ENCODE results near the gene TMEM184A.
"Not testable (repeated sequence)": the region's sequence is repeated elsewhere in the genome, so short reads cannot be mapped to it uniquely, and the experiment has no call there.

Gene TMEM184A

GRCh38 chr7:1519322-1519922 is 36.6 kb downstream of the TMEM184A start:
- DNase-seq: not testable (repeated sequence)

- DNase-seq: no peak
These were observed 39.3 kb downstream of the TMEM184A start for GRCh38 chr7:1516586-1517251.

- not testable (repeated sequence) for DNase-seq
These were observed 40.5 kb downstream of the TMEM184A start for GRCh38 chr7:1515509-1515967.

- no peak for DNase-seq
These were observed 41.0 kb downstream of the TMEM184A start for GRCh38 chr7:1514995-1515401.

- DNase-seq: no peak
These were observed 41.6 kb downstream of the TMEM184A start for GRCh38 chr7:1514407-1514806.

GRCh38 chr7:1513657-1514095 is 42.3 kb downstream of the TMEM184A start:
- no peak for DNase-seq

GRCh38 chr7:1512781-1513656 is 43.0 kb downstream of the TMEM184A start:
- DNase-seq: no peak

GRCh38 chr7:1511444-1512422 is 44.3 kb downstream of the TMEM184A start:
- no peak for DNase-seq

- no peak for DNase-seq
These were observed 45.2 kb downstream of the TMEM184A start for GRCh38 chr7:1510780-1511154.

- no peak for DNase-seq
These were observed 46.8 kb downstream of the TMEM184A start for GRCh38 chr7:1509226-1509625.

GRCh38 chr7:1508277-1508758 is 47.7 kb downstream of the TMEM184A start:
- DNase-seq: no peak

- peak; percentile 22 for DNase-seq
These were observed 50.1 kb downstream of the TMEM184A start for GRCh38 chr7:1505731-1506550.

- DNase-seq: peak; percentile 95
These were observed 51.9 kb downstream of the TMEM184A start, which contains the start of gene INTS1 for GRCh38 chr7:1503816-1504775. Gene INTS1, minus strand, starts transcription at chr7:1504389. Its CDS starts 429 bp downstream, at chr7:1503960.

- DNase-seq: no peak
These were observed 52.6 kb downstream of the TMEM184A start for GRCh38 chr7:1503390-1503789.

- DNase-seq: no peak
These were observed 53.2 kb downstream of the TMEM184A start for GRCh38 chr7:1502845-1503244.

GRCh38 chr7:1501487-1502270 is 54.3 kb downstream of the TMEM184A start:
- DNase-seq: no peak

- no peak for DNase-seq
These were observed 55.8 kb downstream of the TMEM184A start for GRCh38 chr7:1500064-1500807.

- DNase-seq: no peak
These were observed 56.5 kb downstream of the TMEM184A start for GRCh38 chr7:1499367-1500029.
